Suprapubic skin (tissue), 4 donors: ENCODE data around the gene CTBP2. TPM values are rescaled to one million over a fixed set of nuclear protein-coding genes. Genes with fewer than 3 reads are reported as not detected.

Source experiments
- DNase-seq, 2 donors: peaks; one replicate each; pipeline ENCODE4 v3.0.0-alpha.2; 2019; ENCODE audit warnings: low spot score in 2 of 2
- H3K27ac ChIP-seq: fragments of 200-600 bp; sonication (generic); one replicate; pipeline ENCODE4 v1.5.1; 2019
- H3K27me3 ChIP-seq: fragments of 200-600 bp; sonication (generic); one replicate; pipeline ENCODE4 v1.5.1; 2019
- H3K36me3 ChIP-seq: fragments of 200-600 bp; sonication (generic); one replicate; pipeline ENCODE4 v1.5.1; 2019
- H3K4me1 ChIP-seq: fragments of 200-600 bp; sonication (generic); one replicate; pipeline ENCODE4 v1.5.1; 2019
- H3K4me3 ChIP-seq: fragments of 200-600 bp; sonication (generic); one replicate; pipeline ENCODE4 v1.5.1; 2019; ENCODE audit warnings: mild to moderate bottlenecking
- H3K9me3 ChIP-seq: fragments of 200-600 bp; sonication (generic); one replicate; pipeline ENCODE4 v1.5.1; 2019
- EP300 ChIP-seq: sonication (generic); formaldehyde crosslinking; IDR thresholded peaks from one replicate; pipeline ENCODE4 v1.6.1; 2017; ENCODE audit warnings: antibody characterized with exemption
- POLR2A ChIP-seq, 2 donors: fragments of 450-650 bp; IDR thresholded peaks; one replicate each; pipeline ENCODE4 v1.6.1; 2017; ENCODE audit warnings: antibody characterized with exemption in 2 of 2, mild to moderate bottlenecking in 2 of 2, moderate library complexity in 2 of 2
- POLR2AphosphoS5 ChIP-seq, 3 donors: sonication (generic); formaldehyde crosslinking; IDR thresholded peaks; one replicate each; pipeline ENCODE4 v1.6.1; 2017; ENCODE audit warnings: antibody characterized with exemption in 3 of 3
- WGBS: methylation state at CpG from one replicate; pipeline ENCODE4 v1.1.5; 2018; 5-methylcytosine and 5-hydroxymethylcytosine counted together
- total RNA-seq, 4 donors: library from RNA; depleted of rRNA; stranded (reverse); fragments of >200 nt; gene quantifications; one replicate each; pipeline ENCODE4 v1.1.0, GENCODE V29; 2016
- TF ChIP-seq, protein P1 (sequence below), 2 donors: fragments of 200-600 bp in 1 of 2; fragments of 450-650 bp in 1 of 2; sonication (generic) in 1 of 2; IDR thresholded peaks; one replicate each; pipeline ENCODE4 v1.5.1; 2016 to 2019; ENCODE audit warnings: antibody characterized with exemption in 2 of 2, mild to moderate bottlenecking in 1 of 2, moderate library complexity in 1 of 2

Gene CTBP2
- total RNA-seq, 4 donors from 2014 or later: 19.7 to 45.7 (median 29.4) TPM

GRCh38 chr10:124963866-124964720 lies 196.3 kb downstream of the CTBP2 start:
- 83% methylated on average over 7 of the region's 7 CpGs for WGBS
- peaks cover 17% of the 10 kb centered on the region for H3K36me3 ChIP-seq
- TF ChIP-seq, protein P1, sequence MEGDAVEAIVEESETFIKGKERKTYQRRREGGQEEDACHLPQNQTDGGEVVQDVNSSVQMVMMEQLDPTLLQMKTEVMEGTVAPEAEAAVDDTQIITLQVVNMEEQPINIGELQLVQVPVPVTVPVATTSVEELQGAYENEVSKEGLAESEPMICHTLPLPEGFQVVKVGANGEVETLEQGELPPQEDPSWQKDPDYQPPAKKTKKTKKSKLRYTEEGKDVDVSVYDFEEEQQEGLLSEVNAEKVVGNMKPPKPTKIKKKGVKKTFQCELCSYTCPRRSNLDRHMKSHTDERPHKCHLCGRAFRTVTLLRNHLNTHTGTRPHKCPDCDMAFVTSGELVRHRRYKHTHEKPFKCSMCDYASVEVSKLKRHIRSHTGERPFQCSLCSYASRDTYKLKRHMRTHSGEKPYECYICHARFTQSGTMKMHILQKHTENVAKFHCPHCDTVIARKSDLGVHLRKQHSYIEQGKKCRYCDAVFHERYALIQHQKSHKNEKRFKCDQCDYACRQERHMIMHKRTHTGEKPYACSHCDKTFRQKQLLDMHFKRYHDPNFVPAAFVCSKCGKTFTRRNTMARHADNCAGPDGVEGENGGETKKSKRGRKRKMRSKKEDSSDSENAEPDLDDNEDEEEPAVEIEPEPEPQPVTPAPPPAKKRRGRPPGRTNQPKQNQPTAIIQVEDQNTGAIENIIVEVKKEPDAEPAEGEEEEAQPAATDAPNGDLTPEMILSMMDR (IDR thresholded peaks at IDR 0.05): no peak
- TF ChIP-seq POLR2A (IDR thresholded peaks at IDR 0.05): no peak
- TF ChIP-seq EP300: no peak
- TF ChIP-seq POLR2AphosphoS5 (IDR thresholded peaks at IDR 0.05): no peak
- no peak overlapping the region for H3K4me3 ChIP-seq
- peaks cover 9% of the 10 kb centered on the region for H3K4me1 ChIP-seq
- no peaks in the 10 kb centered on the region for H3K9me3 ChIP-seq
- no peak for DNase-seq
- H3K27me3 ChIP-seq: no peaks in the 10 kb centered on the region
- no peak overlapping the region for H3K27ac ChIP-seq

DNA sequence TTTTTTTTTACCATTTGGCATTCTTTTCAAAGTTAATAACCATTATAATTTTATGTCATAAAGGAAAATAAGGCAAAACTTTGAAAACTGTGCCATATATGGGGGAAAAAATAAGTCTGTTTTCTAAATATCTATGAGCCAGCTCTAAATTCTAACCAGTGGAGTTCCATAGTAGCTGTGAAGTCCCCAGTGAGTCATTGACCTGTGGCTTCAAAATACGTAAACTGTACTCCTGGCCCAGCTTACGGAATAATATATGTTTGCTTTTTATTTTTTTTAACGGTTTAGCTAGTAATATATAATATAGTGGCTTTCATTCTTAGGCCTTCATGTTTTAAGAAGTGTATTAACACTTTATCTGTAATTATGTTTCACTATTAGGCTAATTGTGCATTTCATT lies 197.9 kb downstream of the CTBP2 start:
- H3K9me3 ChIP-seq: no peaks in the 10 kb centered on the region
- H3K27me3 ChIP-seq: no peaks in the 10 kb centered on the region
- peaks cover 10% of the 10 kb centered on the region for H3K36me3 ChIP-seq
- 92% methylated on average over 3 of the region's 3 CpGs for WGBS
- no peak overlapping the region for H3K4me3 ChIP-seq
- no peak for DNase-seq
- H3K4me1 ChIP-seq: peaks cover 12% of the 10 kb centered on the region
- H3K27ac ChIP-seq: no peak overlapping the region
- TF ChIP-seq, protein P1 (IDR thresholded peaks at IDR 0.05): no peak

- Histone ChIP-seq H3K4me3 (no peak overlapping the region), H3K36me3 (no peaks in the 10 kb centered on the region), H3K4me1 (peaks cover 17% of the 10 kb centered on the region), H3K9me3 (no peaks in the 10 kb centered on the region), H3K27me3 (no peaks in the 10 kb centered on the region), H3K27ac (peak overlapping the region; percentile 17)
- DNase-seq: no peak
- 59% methylated on average over 4 of the region's 4 CpGs for whole genome bisulfite sequencing
- TF ChIP-seq POLR2A (IDR thresholded peaks at IDR 0.05) (no peak), EP300 (no peak), POLR2AphosphoS5 (IDR thresholded peaks at IDR 0.05) (no peak)
- TF ChIP-seq, protein P1 (IDR thresholded peaks at IDR 0.05): no peak
These were observed 199.2 kb downstream of the CTBP2 start for GRCh38 chr10:124961248-124961570.

DNA sequence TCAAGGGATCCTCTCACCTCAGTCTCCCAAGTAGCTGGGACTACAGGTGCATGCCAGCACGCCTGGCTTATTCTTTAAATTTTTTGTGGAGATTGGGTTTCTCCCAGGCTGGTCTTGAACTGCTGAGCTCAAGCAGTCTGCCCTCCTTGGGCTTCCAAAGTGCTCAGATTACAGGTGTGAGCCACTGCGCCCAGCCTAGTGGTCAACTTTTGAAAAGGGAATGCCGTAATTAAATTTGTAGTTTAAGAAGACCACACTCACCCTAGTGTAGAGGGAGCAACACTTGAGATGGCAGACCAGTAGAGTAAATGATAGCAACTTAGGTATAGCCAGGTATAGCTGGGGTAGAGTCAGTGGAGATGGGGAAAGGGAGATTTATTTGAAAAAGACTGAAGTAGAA lies 200.8 kb downstream of the CTBP2 start:
- 96% methylated on average over 3 of the region's 3 CpGs for WGBS

GRCh38 chr10:124957404-124957947 lies 202.9 kb downstream of the CTBP2 start:
- WGBS: 82% methylated on average over 7 of the region's 7 CpGs
- H3K27ac ChIP-seq: no peak overlapping the region

More for the DNA sequence above, 200.8 kb downstream of the CTBP2 start:
- H3K27ac ChIP-seq: no peak overlapping the region
- no peak overlapping the region for H3K4me3 ChIP-seq
- no peaks in the 10 kb centered on the region for H3K36me3 ChIP-seq
- H3K4me1 ChIP-seq: peaks cover 30% of the 10 kb centered on the region
- no peak for DNase-seq
- H3K27me3 ChIP-seq: no peaks in the 10 kb centered on the region
- H3K9me3 ChIP-seq: no peaks in the 10 kb centered on the region
- no peak for TF ChIP-seq EP300
- no peak for TF ChIP-seq POLR2A (IDR thresholded peaks at IDR 0.05)
- TF ChIP-seq, protein P1 (IDR thresholded peaks at IDR 0.05): no peak
- TF ChIP-seq POLR2AphosphoS5 (IDR thresholded peaks at IDR 0.05): no peak

More at GRCh38 chr10:124957404-124957947, 202.9 kb downstream of the CTBP2 start:
- no peak overlapping the region for H3K4me3 ChIP-seq
- H3K36me3 ChIP-seq: no peaks in the 10 kb centered on the region
- H3K27me3 ChIP-seq: no peaks in the 10 kb centered on the region
- peaks cover 32% of the 10 kb centered on the region for H3K4me1 ChIP-seq
- no peaks in the 10 kb centered on the region for H3K9me3 ChIP-seq
- DNase-seq: no peak
- TF ChIP-seq POLR2A (IDR thresholded peaks at IDR 0.05): no peak
